ENCODE results near the gene MTIF2.

GRCh38 chr2:55242617-55243016 is 26.4 kb downstream of the MTIF2 start:
- no peak for TF ChIP-seq POLR2AphosphoS5 (IDR thresholded peaks at IDR 0.05; ENCODE audit: borderline replicate concordance, low read depth, low read length)
- no peak for TF ChIP-seq EZH2 (IDR thresholded peaks at IDR 0.05)
- no peak for TF ChIP-seq FOXP2 (optimal IDR thresholded peaks at IDR 0.05; ENCODE audit: control extremely low read depth, extremely low read length, insufficient read depth)

Measured in SK-N-MC (cell line).